ENCODE data around the gene TOMT. TPM values are rescaled to one million over a fixed set of nuclear protein-coding genes. Genes with fewer than 3 reads are reported as not detected.

TOMT gene
- total RNA-seq, 2 donors from 2014 or later: not detected

DNA sequence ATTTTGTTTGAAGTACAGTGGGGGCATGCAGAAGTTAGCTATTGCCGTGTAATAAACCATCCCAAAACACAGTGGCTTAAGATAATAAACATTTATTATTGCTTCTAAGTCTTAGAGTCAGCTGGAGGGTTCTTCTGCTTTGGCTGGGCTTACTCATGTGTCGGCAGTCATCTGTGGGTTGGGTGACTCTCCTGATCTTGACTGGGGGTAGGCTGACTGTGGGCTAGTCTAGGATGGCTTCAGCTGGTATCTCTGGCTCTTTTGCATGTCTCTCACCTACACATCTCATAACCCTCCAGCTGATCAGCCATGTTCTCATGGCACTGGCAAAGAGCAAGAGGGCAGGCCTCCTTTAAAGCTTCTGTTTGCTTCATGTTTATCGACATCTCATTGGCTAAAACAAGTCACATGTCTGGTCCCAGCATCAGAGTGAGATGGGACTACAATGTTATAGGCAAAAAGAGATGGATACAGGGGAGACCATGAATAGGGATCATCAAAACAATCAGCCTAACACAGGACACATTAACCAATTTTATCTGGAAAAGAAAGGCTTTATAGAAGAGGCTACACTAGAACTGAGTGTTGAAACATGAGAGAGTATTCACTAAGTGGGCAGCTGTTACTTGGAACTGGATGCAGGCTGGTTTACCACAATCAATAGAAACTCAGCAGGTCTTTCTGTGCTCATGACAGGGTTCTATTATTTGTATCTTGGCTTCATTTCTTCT is 19.9 kb upstream of the TOMT start:
- DNase-seq: no peak
- TF ChIP-seq, protein P1, sequence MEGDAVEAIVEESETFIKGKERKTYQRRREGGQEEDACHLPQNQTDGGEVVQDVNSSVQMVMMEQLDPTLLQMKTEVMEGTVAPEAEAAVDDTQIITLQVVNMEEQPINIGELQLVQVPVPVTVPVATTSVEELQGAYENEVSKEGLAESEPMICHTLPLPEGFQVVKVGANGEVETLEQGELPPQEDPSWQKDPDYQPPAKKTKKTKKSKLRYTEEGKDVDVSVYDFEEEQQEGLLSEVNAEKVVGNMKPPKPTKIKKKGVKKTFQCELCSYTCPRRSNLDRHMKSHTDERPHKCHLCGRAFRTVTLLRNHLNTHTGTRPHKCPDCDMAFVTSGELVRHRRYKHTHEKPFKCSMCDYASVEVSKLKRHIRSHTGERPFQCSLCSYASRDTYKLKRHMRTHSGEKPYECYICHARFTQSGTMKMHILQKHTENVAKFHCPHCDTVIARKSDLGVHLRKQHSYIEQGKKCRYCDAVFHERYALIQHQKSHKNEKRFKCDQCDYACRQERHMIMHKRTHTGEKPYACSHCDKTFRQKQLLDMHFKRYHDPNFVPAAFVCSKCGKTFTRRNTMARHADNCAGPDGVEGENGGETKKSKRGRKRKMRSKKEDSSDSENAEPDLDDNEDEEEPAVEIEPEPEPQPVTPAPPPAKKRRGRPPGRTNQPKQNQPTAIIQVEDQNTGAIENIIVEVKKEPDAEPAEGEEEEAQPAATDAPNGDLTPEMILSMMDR (IDR thresholded peaks at IDR 0.05): no peak
- Histone ChIP-seq H3K9me3 (no peaks in the 10 kb centered on the region), H3K36me3 (no peaks in the 10 kb centered on the region), H3K27ac (no peak overlapping the region), H3K27me3 (no peaks in the 10 kb centered on the region), H3K9ac (ENCODE audit: low read depth in 2 of 2, low read length in 2 of 2) (no peak overlapping the region), H3K4me1 (no peaks in the 10 kb centered on the region), H3K4me3 (no peak overlapping the region)
- intact Hi-C loops (cut with DNase I): no loop called here

DNA sequence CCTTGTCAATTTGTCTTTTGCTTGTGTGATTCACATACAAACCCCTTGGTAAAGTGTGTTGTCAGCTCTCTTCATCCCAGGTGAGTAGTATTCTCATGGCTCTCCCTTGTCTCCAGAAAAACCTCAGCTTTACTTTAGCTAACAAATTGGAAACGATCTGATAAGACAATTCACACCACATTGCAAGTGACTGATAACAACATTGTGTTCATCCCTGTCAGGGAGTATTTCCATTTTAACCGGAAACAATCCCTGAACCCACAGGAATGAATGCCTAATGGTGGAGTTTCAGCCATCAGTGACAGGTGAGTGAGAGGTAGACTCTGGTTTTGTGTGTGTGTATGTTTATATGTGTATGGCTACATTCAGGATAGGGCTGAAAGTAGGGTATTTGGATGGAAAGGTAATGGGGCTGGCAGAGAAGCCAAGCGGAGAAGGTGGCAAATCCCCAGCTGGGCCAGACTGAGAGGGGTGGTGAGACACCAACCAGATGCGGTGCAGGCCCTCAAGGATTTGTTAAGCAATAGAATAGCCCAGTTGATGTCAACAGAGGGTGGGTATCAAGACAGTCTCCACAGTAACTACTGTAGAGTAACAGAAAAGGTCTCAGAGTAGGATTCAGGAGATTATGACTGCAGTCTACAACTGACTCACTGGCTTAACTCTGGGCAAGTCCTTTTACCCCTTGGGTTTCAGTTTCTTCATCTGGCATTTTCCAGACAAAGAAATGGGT is 17.5 kb upstream of the TOMT start:
- Histone ChIP-seq H3K27me3 (no peaks in the 10 kb centered on the region), H3K9ac (ENCODE audit: low read depth in 2 of 2, low read length in 2 of 2) (no peak overlapping the region), H3K27ac (no peak overlapping the region), H3K9me3 (no peaks in the 10 kb centered on the region), H3K36me3 (no peaks in the 10 kb centered on the region), H3K4me1 (peaks cover 3% of the 10 kb centered on the region), H3K4me3 (no peak overlapping the region)
- no peak for DNase-seq
- TF ChIP-seq, protein P1 (IDR thresholded peaks at IDR 0.05): no peak
- intact Hi-C loops (cut with DNase I): no loop called here

DNA sequence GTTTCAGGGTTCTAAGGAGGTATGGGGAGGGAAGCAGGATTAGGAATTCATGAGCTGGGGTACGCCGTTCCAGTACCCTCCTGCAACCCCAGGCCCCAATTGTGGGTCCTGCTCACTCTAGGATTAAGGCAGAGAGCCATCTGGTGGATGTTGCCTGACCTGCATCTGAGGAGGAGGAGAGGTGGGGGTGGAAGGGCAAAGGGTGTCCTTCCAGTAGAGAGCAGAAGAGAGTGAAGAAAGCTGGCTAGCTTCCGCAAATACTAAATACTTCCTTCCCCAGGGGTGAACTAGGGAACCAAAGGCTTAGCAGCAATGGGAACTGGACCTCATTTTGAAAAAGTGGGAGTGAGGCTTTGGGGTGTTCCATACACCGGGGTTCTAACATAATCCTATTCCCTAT is 14.4 kb upstream of the TOMT start:
- Histone ChIP-seq H3K27me3 (no peaks in the 10 kb centered on the region), H3K27ac (no peak overlapping the region), H3K9ac (ENCODE audit: low read depth in 2 of 2, low read length in 2 of 2) (no peak overlapping the region), H3K9me3 (no peaks in the 10 kb centered on the region), H3K4me3 (no peak overlapping the region), H3K4me1 (peaks cover 3% of the 10 kb centered on the region), H3K36me3 (no peaks in the 10 kb centered on the region)
- intact Hi-C loops (cut with DNase I): loop anchor here (2.0 to 5.0 kb wide), 2 partner anchors 66 to 91 kb away; no protein-coding TSS in a partner anchor
- DNase-seq: peak; percentile 87
- TF ChIP-seq, protein P1 (IDR thresholded peaks at IDR 0.05): peak; percentile 89

DNA sequence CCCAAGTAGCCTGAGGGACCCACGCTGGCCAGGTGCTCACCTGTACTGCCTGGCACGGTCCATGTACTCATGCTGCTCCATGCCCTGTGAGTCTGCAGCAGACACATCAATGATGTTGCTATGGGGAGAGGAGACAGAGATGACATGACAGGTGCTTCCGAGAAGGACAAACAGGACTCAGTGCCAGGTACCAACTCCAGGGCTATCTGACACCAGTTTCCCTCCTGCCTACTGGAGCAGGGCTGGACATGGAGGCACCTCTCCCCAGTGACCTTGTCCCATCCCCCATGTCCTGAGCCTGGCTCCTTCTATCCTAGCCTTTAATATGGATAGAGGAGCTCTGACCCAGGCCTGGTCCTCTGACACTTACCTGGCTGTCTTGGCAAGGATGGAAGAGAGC is 7.0 kb upstream of the TOMT start:
- Histone ChIP-seq H3K4me1 (peaks cover 10% of the 10 kb centered on the region), H3K9ac (ENCODE audit: low read depth in 2 of 2, low read length in 2 of 2) (no peak overlapping the region), H3K4me3 (no peak overlapping the region), H3K9me3 (no peaks in the 10 kb centered on the region), H3K27me3 (no peaks in the 10 kb centered on the region), H3K36me3 (peaks cover 19% of the 10 kb centered on the region), H3K27ac (no peak overlapping the region)
- no peak for DNase-seq
- TF ChIP-seq, protein P1 (IDR thresholded peaks at IDR 0.05): no peak
- intact Hi-C loops (cut with DNase I): no loop called here

DNA sequence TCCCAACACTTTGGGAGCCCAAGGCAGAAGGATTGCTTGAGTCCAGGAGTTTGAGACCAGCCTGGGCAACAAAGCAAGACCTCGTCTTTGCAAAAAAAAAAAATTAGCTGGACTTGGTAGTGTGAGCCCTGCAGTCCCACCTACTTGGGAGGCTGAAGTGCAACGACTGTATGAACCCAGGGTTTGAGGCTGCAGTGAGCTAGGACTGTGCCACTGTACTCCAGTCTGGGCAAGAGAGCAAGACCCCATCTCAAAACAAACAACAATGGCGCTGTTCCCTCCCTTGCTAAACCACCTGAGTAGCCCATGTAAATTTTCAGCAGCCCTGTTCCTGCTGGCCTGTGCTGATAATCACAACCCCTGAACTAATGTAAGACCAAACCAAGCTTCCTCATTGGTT is 5.7 kb upstream of the TOMT start:
- TF ChIP-seq, protein P1 (IDR thresholded peaks at IDR 0.05): no peak
- no peak for DNase-seq
- no peaks in the 10 kb centered on the region for H3K9me3 ChIP-seq
- no peak overlapping the region for H3K27ac ChIP-seq
- intact Hi-C loops (cut with DNase I): no loop called here
- H3K4me3 ChIP-seq: no peak overlapping the region
- H3K4me1 ChIP-seq: peaks cover 10% of the 10 kb centered on the region
- no peak overlapping the region for H3K9ac ChIP-seq (ENCODE audit: low read depth in 2 of 2, low read length in 2 of 2)
- no peaks in the 10 kb centered on the region for H3K27me3 ChIP-seq
- peaks cover 19% of the 10 kb centered on the region for H3K36me3 ChIP-seq
